Germinal center (tissue), 1 donor: Measurements from ENCODE around the gene DRD3.

Experiments
- DNase-seq: peaks from one replicate; pipeline ENCODE4 v3.0.0; 2012; ENCODE audit warnings: mixed read lengths, low spot score

DRD3 gene

DNA sequence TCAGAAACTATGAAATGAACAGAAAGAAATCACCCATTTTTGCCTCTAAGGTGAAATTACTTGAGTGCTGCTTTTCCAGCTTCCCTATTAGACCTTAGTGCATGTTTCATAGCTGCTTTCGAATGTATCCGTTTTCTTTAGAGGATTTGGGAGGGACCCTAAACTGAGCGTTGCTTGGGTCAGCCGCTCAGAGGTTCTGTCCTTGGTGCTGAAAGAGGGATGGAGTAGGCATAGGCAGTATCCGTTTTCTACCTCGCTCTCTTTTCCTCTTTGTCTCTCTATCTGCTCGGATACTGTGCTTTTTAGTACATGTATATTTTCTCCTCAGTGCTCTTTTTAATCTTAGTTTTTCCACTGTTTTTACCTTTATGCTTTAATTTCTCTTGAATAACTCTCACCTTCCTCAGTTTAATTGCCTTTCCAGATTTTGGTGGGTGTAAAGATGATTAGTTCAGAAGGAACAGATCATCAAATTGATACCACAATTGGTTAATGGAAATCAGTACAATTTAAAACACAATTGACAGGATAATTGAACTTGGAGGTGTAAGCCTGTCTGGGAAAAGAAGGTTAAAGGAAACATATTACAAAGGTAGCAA lies at the start of gene DRD3:
DRD3 (minus strand) TSS at position 283 of the 599 bp plus-strand sequence. CDS start 7,060 bp downstream, outside the sequence.
- DNase-seq, result no peak

DNA sequence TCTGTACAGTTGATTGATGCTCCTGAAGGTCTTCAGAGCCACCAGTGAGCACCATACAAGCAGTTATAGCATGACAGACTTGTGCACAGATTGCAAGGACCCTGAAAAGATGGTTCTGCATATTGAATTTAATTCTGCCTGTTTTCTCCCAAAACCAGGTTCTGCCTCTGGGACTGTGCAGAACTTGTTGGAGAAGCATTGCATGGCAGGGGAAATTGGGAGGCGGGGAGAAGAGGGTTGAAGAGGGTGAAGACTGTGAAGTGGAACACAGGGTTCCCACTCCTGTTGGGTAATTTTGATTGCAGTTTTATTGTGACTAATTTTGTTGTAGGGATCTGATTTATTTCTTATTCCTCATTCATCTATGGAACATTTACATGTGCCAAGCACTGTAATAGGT lies 48.2 kb upstream of the DRD3 start:
- no peak for DNase-seq

DNA sequence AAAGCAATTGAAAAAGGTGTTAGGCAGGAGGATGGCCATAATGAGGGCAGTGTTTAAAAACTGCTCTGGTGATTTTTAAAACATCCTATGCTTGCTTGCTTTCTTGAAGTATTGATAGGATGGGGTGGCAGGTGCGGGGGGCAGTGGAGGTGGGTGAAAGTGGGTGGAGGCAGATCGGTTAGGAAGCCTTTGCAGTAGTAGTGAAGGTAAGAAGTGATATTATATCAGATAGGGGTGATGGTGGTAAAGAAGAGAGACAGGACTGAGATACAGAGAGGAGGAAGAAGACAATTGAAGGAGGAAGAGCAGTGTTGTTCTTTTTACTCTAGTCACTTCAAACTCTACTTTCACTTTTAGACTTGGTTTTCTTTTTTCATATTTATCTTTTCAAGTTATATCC lies 47.5 kb upstream of the DRD3 start:
- DNase-seq, result no peak

DNA sequence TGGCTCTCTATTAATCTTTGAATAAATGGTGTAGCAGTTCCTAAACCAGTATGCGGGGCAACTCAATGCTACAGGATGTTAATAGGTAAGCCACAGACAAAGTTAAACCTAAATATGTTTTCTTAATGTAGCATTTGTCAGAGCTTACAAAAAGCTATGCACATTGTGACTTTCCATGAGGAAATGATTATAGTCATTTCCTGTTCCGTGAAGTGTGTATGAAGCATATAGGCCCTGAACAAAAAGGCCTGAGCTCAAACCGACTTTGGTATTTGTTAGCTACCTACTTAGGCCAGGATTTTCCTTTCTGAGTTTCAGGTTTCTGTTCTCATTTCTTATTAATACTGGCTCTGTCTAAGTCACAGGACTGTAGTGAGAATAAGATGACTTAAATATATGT lies 44.3 kb upstream of the DRD3 start:
- peak; percentile 30 for DNase-seq

DNA sequence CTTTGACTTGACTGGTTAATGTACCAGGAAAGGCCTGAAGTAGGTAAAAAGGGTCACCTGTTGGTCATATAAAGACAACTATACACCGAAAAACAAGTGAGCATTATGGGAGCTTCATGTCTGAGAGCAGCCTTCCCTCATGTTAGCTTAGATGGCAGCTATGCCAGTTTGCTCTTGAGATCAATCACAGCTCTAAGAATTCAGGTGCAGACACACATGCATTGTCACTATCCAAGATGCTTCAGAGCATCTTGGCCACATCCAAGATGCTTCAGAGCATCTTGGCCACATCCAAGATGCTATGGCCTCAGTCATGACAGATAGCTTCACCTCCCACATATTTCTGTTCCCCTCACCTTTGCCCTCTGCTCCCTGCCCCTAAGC lies 43.0 kb upstream of the DRD3 start:
- no peak for DNase-seq

DNA sequence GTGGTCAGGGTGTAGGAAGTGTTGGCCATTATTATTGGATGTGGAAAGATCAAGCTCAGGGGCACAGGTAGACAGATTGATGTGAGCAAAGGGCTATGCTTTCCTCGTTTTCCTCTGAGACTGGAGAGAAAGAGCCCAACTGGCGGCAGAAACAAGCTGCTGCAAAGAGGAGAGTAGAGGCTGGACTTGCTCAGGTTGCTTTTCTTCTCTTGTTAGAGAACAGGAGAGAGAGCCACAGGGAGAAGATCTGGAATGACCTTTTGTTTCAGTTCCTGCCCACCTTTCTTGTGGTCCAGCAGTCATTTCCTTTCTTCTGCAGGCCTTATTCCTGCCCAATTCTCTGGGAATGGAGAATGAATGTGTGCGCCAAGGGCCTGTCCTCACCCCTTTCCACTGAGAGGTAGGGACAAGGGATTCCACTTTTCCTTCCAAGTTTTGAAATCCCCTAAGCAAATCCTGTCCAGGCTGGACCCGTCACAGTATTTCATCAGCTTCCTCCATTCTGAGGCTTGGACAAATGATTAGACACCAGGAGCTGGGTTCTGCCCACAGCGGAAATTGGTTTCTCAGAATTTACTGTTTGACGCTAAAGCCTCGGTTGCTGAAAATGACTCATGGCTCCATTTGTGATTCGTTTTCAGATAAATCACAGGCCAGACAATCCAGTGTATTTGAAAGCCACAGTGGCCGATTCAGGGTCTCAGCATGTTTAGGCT lies 42.5 kb upstream of the DRD3 start:
- DNase-seq, result no peak

DNA sequence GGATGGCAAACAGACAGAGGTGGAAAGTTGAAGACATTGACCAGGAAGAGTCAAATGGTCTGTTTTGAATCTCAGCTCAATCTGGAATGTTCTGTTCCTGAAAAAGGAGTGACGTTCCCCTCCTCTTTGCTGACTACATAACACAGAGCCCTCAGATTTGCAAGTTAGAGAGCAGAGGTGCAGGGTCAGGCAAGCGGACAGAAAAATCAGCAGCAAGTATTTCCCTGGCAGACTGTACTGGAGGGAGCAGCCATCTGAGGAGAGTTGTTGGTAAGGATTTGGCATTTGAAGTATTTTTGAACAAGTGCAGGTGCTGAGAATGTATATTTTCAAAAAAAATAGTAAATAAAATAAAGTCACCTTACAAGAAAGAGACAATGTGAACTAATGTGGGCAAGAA lies 40.9 kb upstream of the DRD3 start:
- DNase-seq, result no peak

DNA sequence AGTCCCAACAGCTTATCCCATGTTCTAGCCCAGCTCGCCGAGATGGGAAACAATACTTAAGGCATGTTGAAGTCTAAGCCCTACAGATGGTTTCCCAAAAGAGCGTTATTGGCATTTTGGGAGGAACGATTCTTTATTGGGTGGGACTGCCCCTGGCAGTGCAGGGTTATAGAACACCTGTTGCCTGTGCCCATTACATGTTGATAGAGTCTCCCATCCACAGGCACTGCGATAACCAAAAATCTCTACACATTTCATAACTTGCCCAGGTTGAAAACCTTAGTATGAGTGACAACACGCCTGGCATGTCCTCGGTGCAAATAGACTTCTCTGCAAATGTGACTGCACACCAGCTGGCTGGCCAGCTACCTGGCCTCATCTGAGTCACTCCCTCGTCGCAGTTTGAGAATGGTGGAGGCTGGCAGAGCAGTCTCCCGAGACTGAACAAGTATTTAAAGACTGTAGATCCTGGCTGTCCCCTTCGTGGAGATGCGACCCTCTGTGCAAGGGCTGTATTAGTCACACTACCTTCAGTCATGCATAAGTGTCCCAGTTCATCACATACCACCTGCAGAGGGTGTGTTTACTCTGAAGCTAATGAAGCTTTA lies 39.8 kb upstream of the DRD3 start:
- DNase-seq, result peak; percentile 27

DNA sequence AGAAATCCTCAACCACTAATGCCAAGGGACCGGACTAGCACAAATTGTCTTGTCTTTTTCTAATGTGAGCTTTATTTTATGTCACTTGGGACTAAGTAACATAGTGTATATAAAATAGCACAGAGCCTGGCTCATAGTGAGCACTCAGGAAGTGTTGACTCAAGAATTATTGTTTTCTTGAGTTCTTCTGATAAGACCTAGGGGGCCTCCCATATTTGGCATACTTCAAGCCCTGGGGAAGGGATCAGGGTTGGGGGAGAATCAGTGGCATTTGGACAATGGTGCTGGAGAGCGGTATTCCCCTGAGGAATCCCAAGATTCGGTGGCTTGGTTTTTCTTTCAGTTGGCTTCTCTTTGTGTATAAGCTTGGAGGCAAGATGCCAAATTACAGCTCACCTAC lies 39.2 kb upstream of the DRD3 start:
- DNase-seq, result no peak

DNA sequence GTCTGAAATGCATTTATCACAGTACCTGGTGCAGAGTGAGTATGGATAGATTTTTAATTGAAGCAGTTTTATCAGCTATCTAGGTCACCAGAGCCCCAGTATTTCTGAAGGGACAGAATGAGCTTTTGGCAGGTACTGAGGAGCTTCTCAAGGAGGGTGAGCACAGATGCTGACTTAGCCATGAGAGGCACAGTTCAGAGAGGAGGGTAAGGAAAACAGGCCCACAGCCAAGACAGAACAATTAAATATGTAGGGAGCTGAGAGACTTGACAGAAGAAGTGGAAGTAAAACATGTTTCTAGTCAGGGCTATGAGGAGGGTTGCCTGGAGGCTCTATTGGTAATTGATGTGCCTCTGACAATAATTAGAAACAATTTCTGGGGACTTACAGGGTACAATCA lies 38.4 kb upstream of the DRD3 start:
- no peak for DNase-seq

DNA sequence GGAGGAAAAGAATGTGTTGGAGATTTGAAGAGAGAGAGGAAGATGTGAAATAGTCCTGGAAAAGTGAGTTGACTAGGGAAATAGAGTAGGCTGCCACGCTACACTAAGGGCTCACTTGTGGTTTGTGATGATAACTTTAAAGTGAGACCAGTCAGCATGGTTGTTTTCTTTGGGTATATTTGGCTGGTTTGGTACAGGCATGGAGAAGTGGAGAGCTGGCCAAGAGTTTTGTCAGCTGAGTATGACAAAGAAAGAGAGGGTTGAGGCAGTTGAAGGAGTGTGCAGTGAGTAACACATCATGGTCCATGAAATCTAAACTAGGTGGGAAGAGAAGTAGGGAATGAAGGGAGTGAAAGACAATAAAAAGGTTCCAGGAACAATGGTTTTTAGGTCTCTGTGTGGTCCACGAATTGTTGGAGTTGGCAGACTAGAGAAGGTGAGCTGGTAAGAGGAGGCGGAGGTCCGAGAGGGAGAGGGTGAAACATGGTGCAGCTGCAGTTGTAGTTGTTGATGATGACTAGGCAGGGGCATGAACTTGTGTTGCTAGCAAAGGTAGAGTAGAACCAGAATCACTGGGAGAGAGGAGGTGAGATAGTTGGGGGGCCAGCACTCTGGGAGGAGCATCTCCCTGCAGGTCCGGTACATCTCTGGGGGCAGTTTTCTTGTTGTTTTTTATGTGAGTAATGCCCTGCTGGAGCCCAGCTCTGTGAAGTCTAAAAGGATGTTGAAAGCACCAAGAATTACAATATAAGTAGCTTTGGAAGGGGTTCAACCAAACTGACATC lies 37.5 kb upstream of the DRD3 start:
- DNase-seq, result no peak

DNA sequence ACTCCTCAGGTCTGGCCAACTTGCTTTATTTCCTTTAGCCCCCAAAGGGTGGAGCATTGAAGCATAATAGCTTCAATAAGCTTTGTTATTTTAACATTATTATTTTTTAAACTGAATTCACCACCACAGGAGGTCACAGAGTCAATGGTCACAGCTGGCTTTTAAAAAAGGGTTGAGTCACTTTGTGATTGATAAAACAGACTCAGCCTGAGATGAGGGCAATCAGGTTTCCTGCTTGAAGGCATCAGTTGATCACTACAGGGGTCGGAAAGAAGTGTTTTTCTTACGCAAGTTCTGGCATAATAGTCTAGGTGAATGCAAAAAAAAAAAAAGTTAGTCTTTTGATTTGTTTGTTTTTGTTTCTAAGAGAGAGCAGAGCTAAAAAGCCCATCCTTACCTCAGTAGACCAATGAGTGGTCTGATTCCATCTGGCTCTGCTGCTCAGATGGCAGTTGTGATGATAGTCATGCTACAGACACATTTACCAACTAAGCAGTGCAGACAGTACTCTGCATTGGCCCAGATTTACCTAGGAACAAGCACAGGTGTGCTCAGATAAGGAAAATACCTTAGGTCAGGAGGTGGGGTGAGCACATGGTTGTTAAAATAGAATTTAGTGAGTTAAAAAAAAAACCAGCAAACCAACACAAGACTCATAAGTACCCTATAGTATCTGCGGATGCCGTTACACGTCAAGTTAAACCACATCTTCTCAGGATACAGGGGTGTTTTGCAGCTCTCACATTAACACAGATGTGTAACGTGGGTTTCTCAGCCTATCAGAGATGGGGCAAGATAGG lies 35.9 kb upstream of the DRD3 start:
- DNase-seq, result peak; percentile 32

DNA sequence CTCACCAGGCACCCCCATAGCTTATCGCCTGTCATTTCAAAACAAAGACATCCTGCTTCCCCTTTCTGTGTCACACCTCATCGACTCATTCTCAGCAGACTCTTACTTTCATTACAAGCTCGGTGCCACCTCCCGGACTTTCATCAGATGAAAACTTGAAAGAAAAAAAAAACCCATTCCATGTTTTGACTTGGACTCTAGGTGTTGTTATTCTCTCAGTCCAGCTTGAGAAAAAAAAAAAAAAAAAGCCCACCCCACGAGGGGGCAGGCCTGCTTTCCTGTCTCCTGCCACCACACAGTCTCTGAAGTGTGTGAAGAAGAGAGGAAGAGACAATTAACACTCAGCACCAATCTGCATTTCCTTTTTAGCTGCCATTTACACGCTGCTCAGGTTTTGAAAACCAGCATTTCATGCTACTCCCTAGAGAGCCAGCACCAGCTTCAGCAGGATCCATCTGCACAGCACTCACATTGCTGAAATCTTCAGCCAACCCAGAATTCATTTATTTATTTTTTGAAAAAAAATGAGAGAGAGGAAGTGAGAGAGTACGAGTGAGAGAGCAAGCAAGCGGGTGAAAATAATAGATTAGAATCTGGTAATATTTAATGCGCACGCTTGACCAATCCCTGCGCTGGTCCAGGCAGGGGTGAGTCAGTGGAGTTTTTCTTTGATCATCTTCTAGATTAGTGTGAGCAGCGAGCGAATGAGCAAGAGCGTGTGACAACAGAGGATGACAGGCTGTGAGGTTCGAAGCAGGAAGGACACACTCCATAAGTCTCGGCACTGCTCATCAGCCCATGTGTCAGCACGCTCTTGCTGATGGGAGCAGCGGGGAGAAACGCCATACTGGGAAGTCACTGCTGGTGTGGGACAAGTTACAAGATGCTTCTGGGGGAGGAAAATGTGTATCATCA lies 35.0 kb upstream of the DRD3 start:
- DNase-seq, result peak; percentile 72

DNA sequence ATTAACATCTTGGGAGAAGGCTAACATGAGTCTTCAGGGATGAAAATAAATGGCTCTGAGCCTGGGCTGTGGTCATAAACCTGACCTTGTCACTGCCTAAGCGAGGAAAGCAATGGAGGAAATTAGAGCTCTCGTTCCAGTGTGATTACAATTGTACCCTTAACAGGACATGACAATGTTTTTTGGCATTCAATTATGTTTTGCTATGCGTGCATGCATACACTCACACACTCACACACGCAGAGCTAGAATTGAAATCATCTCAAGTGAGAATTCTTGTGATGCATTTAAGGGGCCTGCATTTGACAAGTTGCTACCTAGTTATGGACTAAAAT lies 34.4 kb upstream of the DRD3 start:
- no peak for DNase-seq

DNA sequence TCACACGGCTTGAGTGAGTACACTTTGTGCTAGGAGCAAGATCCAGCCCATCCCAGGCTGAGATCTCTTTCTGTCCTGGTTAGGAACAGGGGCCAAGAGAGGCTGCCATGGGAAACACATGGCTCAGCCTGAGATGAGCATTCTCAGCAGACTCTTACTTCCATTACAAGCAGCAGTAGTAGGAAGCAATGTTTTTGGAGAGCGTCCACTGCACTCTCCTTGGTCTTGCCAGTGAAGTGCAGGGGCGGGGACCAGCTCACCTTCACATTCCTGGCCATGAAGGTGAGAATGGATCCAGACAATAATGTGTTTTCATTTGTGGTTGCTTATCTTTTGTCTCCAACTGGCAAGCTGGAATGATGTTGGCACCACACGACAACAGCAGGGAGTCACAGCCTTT lies 33.8 kb upstream of the DRD3 start:
- DNase-seq, result no peak

DNA sequence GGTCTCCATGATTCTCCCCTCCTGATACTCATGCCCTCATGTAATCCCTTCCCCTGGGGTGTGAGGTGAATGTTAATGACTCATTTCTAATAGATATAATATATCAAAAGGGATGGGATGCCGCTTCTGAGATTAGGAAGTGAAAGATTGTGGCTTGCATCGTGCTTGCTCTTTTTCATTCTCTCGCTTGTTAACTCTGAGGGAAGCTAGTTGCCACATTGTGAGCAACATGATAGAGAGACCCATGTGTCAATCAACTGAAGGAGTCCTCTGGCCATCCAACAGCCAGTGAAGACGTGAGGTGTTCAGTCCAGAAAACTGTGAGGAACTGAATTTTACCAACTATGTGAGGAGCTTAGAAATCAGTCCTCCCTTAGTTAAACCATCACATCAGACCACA lies 28.9 kb upstream of the DRD3 start:
- no peak for DNase-seq

DNA sequence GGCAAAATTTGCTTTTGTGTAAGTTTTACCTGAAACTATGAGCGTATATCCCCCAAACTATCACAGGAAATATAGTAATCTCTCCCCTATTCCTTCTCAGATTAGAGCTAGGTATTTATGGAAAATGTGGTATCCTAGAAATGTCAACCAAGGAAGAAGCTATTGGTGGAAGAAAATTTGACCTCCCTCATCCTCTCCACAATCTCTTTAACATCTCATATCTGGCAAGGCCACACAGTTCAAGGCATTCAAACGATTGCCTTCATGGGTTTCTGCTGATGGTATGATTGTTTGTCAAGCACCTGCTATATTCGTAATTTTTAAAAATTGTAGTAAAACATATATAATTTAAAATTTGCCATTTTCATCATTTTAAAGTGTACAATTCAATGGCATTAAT lies 27.5 kb upstream of the DRD3 start:
- DNase-seq, result no peak

DNA sequence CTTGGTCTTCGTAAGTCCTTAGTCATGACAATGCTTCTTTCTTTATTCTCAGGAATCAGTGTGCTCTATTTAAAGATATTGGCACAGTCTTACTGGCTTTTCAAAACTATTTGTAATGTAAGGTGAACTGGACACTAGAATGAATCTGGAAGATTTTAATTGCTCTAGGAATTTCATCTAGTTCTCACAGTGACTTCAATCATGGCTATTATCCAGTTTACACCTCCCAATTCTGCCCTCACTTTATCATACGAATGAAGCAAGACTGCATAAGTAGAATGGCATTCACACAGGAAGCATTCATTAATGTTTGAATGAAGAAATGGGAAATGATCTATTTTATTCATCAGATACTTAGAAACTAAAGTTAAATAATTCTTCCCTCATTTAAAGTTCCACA lies 26.7 kb upstream of the DRD3 start:
- DNase-seq, result no peak

DNA sequence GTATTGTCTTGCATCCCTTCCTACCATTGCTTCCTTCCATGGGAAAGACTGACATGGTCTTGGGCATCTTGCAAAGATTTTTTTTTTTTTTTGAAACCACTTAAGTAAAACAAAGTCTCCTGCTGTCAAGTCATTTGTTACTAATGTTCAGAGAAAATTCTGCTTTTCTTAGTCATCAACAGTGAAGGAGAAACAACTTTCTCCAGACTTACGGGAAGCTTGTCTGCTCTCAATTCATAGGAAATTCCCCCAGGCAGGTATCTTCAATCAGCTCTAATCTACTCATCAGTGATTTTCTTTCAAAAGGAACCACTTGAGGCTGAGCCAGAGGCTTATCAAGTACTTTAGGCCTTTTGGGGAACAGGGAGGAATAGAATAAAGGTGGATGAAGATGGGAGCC lies 15.9 kb upstream of the DRD3 start:
- no peak for DNase-seq

DNA sequence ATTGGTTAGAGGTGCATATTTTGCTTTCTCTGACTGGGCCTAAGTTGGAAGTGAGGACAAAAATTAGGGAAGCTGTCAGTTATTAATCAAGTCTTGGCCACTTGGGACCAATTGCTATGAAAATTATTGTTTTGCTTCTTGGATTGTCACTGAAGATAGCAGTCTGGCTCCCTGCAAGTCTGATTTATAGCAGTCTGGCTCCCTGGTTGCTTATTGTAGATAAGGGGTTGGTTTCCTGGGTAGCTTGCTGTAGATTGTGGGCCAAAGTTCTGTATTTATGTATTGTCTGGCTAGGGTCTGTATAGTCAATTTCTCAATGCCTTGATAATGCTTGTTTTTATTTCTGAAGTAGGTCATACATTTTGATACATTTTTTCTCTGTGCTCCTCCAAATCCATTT lies 13.3 kb upstream of the DRD3 start:
- DNase-seq, result no peak

DNA sequence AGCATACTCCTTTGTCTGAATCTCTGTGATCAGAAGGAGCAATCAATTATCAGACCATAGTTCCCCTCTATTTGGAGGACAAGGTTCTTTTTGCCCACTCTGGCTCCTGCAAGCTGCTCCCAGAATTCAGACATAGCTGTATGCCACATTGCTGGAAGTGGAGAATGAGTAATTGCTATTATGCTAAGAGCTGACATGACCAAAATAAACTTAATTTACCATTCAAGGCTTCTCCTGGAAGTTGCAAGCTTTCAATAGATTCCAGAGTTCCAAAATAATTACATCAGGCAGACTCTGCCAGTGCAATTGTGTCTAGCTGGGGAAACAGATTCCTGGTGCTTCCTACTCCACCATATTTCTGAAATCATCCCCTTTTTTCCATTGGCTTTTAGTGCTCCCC lies 7.6 kb upstream of the DRD3 start:
- DNase-seq, result no peak
